ENCODE measurements around the gene DERL2.

The DERL2 gene

DNA sequence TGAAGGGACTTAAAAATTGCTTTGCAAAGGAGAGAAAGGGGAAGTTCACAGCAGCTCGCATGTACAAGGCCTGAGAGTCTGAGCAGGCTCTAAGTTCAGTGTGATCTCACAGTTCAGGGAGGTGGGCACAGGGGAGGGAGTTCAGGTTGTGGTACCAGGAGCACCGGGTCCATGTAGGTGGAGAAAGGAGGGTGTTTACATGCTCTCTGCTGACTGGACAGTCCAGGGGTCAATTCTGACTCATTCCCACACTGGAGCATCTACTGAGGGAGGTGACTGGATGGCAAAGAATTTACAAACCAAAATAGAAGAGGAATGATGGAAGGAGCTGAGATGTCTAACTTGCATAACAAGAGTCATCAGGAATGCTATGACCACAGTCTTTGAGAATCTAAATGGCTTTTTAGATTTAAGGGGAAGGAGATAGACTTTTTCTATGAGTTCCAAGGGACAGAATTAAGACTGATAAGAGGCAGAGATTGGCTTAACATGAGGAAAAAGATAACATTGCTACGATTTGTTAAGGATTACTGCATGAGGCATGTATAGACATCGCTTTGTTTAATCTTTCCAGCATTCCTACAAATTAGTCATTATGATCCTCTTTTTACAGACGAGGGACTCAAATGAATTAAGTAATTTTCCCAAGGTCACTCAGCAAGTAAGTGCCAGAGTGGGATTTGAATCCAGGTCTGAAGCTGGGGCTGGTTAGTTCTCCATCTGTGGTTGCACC, 30.2 kb upstream of the DERL2 start:
- TF ChIP-seq REST (IDR thresholded peaks at IDR 0.05; ENCODE audit: insufficient read depth in 1 of 2, low read depth in 2 of 2, low read length in 2 of 2) (no peak), TAF1 (IDR thresholded peaks at IDR 0.05; ENCODE audit: borderline replicate concordance, insufficient read depth, low read length) (no peak), POLR2AphosphoS5 (IDR thresholded peaks at IDR 0.05; ENCODE audit: low read depth, low read length) (no peak), SIN3A (IDR thresholded peaks at IDR 0.05; ENCODE audit: borderline replicate concordance, insufficient read depth, low read length) (no peak), FOXP2 (optimal IDR thresholded peaks at IDR 0.05; ENCODE audit: borderline replicate concordance, extremely low read depth, extremely low read length, insufficient read depth) (no peak)

DNA sequence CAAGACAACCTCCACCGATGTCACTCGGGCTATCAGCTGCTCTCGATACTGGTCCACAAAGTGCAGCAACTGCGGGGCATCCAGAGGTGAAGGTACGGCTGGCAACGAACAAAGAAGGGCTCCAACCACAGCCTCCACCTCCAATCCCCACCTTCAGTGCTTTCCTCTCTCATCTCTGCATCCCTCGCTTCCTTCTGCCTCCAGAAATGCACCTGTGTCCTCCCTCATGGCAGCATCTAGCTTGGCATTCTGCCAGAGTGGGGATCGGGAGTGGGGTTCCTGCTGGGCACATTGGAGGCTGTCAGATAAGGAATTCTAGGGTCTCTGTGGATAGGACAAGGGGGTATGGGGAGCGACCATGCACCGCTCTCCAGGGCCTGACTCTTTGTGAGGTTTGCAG, 29.0 kb upstream of the DERL2 start:
- TF ChIP-seq TAF1 (IDR thresholded peaks at IDR 0.05; ENCODE audit: borderline replicate concordance, insufficient read depth, low read length) (no peak), SIN3A (IDR thresholded peaks at IDR 0.05; ENCODE audit: borderline replicate concordance, insufficient read depth, low read length) (no peak), REST (IDR thresholded peaks at IDR 0.05; ENCODE audit: insufficient read depth in 1 of 2, low read depth in 2 of 2, low read length in 2 of 2) (no peak), FOXP2 (optimal IDR thresholded peaks at IDR 0.05; ENCODE audit: borderline replicate concordance, extremely low read depth, extremely low read length, insufficient read depth) (no peak), POLR2AphosphoS5 (IDR thresholded peaks at IDR 0.05; ENCODE audit: low read depth, low read length) (no peak)

DNA sequence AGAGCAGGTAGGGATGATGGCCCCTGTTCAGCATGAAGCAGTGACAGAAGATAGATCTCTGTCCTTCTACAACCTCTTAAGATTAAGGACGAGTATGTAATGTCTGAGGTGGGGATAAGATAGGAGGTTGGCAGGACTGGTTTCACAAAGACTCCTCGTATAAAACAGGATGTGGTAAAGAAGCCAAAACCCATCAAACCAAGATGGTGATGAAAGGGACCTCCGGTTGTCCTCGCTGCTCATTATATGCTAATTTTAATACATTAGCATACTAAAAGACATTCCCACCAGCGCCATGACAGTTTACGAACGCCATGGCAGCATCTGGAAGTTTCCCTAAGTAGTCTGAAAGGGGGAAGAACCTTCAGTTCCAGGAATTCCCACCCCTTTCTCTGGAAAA, 27.6 kb upstream of the DERL2 start:
- no peak for TF ChIP-seq REST (IDR thresholded peaks at IDR 0.05; ENCODE audit: insufficient read depth in 1 of 2, low read depth in 2 of 2, low read length in 2 of 2)
- TF ChIP-seq SIN3A (IDR thresholded peaks at IDR 0.05; ENCODE audit: borderline replicate concordance, insufficient read depth, low read length) = no peak
- TF ChIP-seq FOXP2 (optimal IDR thresholded peaks at IDR 0.05; ENCODE audit: borderline replicate concordance, extremely low read depth, extremely low read length, insufficient read depth) = no peak
- no peak for TF ChIP-seq TAF1 (IDR thresholded peaks at IDR 0.05; ENCODE audit: borderline replicate concordance, insufficient read depth, low read length)
- no peak for TF ChIP-seq POLR2AphosphoS5 (IDR thresholded peaks at IDR 0.05; ENCODE audit: low read depth, low read length)

GRCh38 chr17:5511401-5512225, 25.6 kb upstream of the DERL2 start:
- no peak for TF ChIP-seq SIN3A (IDR thresholded peaks at IDR 0.05; ENCODE audit: borderline replicate concordance, insufficient read depth, low read length)
- no peak for TF ChIP-seq FOXP2 (optimal IDR thresholded peaks at IDR 0.05; ENCODE audit: borderline replicate concordance, extremely low read depth, extremely low read length, insufficient read depth)
- TF ChIP-seq POLR2AphosphoS5 (IDR thresholded peaks at IDR 0.05; ENCODE audit: low read depth, low read length) = no peak
- TF ChIP-seq REST (IDR thresholded peaks at IDR 0.05; ENCODE audit: insufficient read depth in 1 of 2, low read depth in 2 of 2, low read length in 2 of 2) = no peak
- TF ChIP-seq TAF1 (IDR thresholded peaks at IDR 0.05; ENCODE audit: borderline replicate concordance, insufficient read depth, low read length) = no peak
